NT2/D1 (cell line): Measurements from ENCODE around the gene SETDB2.

Experiments used
- SUZ12 ChIP-seq: IDR thresholded peaks from 2 replicates; pipeline ENCODE4 v1.6.1; 2011; ENCODE audit not compliant: insufficient read length, insufficient read depth; ENCODE audit errors: extremely low read depth
- YY1 ChIP-seq: IDR thresholded peaks from 2 replicates; pipeline ENCODE4 v1.6.1; 2011; ENCODE audit not compliant: insufficient read length, insufficient read depth
- ZNF274 ChIP-seq: IDR thresholded peaks from 2 replicates; pipeline ENCODE4 v1.6.1; 2011; ENCODE audit warnings: mild to moderate bottlenecking, low read depth, low read length

GRCh38 chr13:49494645-49495044, 50.6 kb downstream of the SETDB2 start:
- no peak for TF ChIP-seq ZNF274
- TF ChIP-seq YY1 = no peak
- no peak for TF ChIP-seq SUZ12
